K562 (cell line): ENCODE measurements around the gene TOR1AIP1. TPM values are rescaled to one million over a fixed set of nuclear protein-coding genes. Genes with fewer than 3 reads are reported as not detected.

Experiments
- DNMT1 ChIP-seq: fragments of 450-650 bp; IDR thresholded peaks from 2 replicates; pipeline ENCODE4 v1.6.1; 2016; ENCODE audit warnings: antibody characterized with exemption, mild to moderate bottlenecking
- HNRNPH1 ChIP-seq: fragments of 200-400 bp; formaldehyde crosslinking; optimal IDR thresholded peaks from 2 replicates; pipeline ENCODE3; 2017; ENCODE audit warnings: low read depth, mild to moderate bottlenecking, low read length, moderate library complexity
- JUN ChIP-seq, 2 experiments: sonication (generic) in 1 of 2; formaldehyde crosslinking in 1 of 2; IDR thresholded peaks; 2 replicates each; pipeline versions ENCODE4 v1.6.1 to v1.8.0; 2012 to 2022; ENCODE audit warnings: borderline replicate concordance in 2 of 2, mild to moderate bottlenecking in 2 of 2, improper control_type of control experiment in 1 of 2, low read depth in 1 of 2, low read length in 1 of 2, missing genetic modification reagents in 1 of 2
- PHB2 ChIP-seq: fragments of 450-650 bp; IDR thresholded peaks from 2 replicates; pipeline ENCODE4 v1.6.1; 2017; ENCODE audit warnings: low read depth
- REST ChIP-seq, 2 experiments: fragments of 450-650 bp; formaldehyde crosslinking in 1 of 2; IDR thresholded peaks; 2 replicates each; pipeline versions ENCODE4 v1.4.0 to v1.6.1; 2014 to 2020; ENCODE audit warnings: mild to moderate bottlenecking in 2 of 2, borderline replicate concordance in 1 of 2, low read depth in 1 of 2
- USF2 ChIP-seq: sonication (generic); formaldehyde crosslinking; IDR thresholded peaks from 2 replicates; pipeline ENCODE4 v1.5.0; 2020; ENCODE audit warnings: missing genetic modification reagents
- ZBTB1 ChIP-seq: sonication (generic); formaldehyde crosslinking; IDR thresholded peaks from 2 replicates; pipeline ENCODE4 v1.8.1; 2023; ENCODE audit warnings: missing genetic modification reagents, low read depth, mild to moderate bottlenecking, borderline replicate concordance
- ZNF184 ChIP-seq: sonication (generic); formaldehyde crosslinking; IDR thresholded peaks from 2 replicates; pipeline ENCODE4 v1.5.0; 2020; ENCODE audit warnings: missing genetic modification reagents
- ZNF311 ChIP-seq: fragments of 250-450 bp; sonication (Bioruptor Pico); IDR thresholded peaks from 2 replicates; pipeline ENCODE4 v1.4.0; 2020; ENCODE audit warnings: mild to moderate bottlenecking, moderate library complexity
- ZNF589 ChIP-seq: fragments of 200-800 bp; sonication (Bioruptor generic); IDR thresholded peaks from 2 replicates; pipeline ENCODE4 v1.6.1; 2016; ENCODE audit warnings: low read depth, missing genetic modification characterization, missing compliant biosample characterization
- polyA plus RNA-seq, 8 experiments: library from polyadenylated mRNA; depleted of rRNA in 4 of 8; stranded (reverse) in 5 of 8; unstranded in 3 of 8; fragments of >200 nt; fragmentation: Nextera tagmentation in 2 of 8; fragmentation: Illumina TruSeq in 1 of 8; extraction: Ambion mirVana in 2 of 8; extraction: Trizol in 1 of 8; gene quantifications; 2 replicates each; pipeline versions ENCODE4 v1.2.1 to v1.2.3, GENCODE V29; 2011 to 2014; ENCODE audit warnings: inconsistent platforms in 1 of 8, missing spikeins in 1 of 8
- total RNA-seq, 7 experiments: library from RNA; depleted of rRNA in 6 of 7; stranded (reverse); fragments of >200 nt in 6 of 7; fragmentation: Illumina TruSeq in 2 of 7; extraction: Trizol in 2 of 7; gene quantifications; 2 replicates each; pipeline versions ENCODE4 v1.2.1 to v1.2.3, GENCODE V29; 2011 to 2021; ENCODE audit warnings: low replicate concordance in 1 of 7
- TF ChIP-seq, protein P1 (sequence below): fragments of 450-650 bp; formaldehyde crosslinking; IDR thresholded peaks from 2 replicates; pipeline ENCODE4 v1.4.0; 2022; ENCODE audit warnings: missing genetic modification characterization
- TF ChIP-seq, protein P2 (sequence below), 2 experiments: IDR thresholded peaks in 1 of 2; conservative IDR thresholded peaks in 1 of 2; 2 replicates each; pipeline ENCODE4 v1.6.1; 2016; ENCODE audit warnings: low read depth in 2 of 2, mild to moderate bottlenecking in 1 of 2, missing compliant biosample characterization in 1 of 2, missing genetic modification characterization in 1 of 2, moderate library complexity in 1 of 2

TOR1AIP1 gene
- total and polyA plus RNA-seq, 9 of the 15 experiments (the other 6 are each of a cell fraction or from before 2014, with no cell fraction given) = 18.1 to 46.9 (median 35.5) TPM

GRCh38 chr1:179881642-179882252 is 338 bp upstream of the TOR1AIP1 start (continued):
- TF ChIP-seq, protein P1, sequence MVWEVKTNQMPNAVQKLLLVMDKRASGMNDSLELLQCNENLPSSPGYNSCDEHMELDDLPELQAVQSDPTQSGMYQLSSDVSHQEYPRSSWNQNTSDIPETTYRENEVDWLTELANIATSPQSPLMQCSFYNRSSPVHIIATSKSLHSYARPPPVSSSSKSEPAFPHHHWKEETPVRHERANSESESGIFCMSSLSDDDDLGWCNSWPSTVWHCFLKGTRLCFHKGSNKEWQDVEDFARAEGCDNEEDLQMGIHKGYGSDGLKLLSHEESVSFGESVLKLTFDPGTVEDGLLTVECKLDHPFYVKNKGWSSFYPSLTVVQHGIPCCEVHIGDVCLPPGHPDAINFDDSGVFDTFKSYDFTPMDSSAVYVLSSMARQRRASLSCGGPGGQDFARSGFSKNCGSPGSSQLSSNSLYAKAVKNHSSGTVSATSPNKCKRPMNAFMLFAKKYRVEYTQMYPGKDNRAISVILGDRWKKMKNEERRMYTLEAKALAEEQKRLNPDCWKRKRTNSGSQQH (CRISPR knock-in tag) = peak; percentile 65; the same call in 1 of the 2 replicates
- TF ChIP-seq, protein P2, sequence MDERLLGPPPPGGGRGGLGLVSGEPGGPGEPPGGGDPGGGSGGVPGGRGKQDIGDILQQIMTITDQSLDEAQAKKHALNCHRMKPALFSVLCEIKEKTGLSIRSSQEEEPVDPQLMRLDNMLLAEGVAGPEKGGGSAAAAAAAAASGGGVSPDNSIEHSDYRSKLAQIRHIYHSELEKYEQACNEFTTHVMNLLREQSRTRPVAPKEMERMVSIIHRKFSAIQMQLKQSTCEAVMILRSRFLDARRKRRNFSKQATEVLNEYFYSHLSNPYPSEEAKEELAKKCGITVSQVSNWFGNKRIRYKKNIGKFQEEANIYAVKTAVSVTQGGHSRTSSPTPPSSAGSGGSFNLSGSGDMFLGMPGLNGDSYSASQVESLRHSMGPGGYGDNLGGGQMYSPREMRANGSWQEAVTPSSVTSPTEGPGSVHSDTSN (CRISPR knock-in tag; IDR thresholded peaks at IDR 0.05; ENCODE audit: low read depth) = no peak
- TF ChIP-seq, protein P2 (tag; conservative IDR thresholded peaks at IDR 0.05; ENCODE audit: low read depth) = peak; percentile 36
- TF ChIP-seq REST (IDR thresholded peaks at IDR 0.05; ENCODE audit: borderline replicate concordance) (no peak), REST (CRISPR knock-in tag; IDR thresholded peaks at IDR 0.05; ENCODE audit: low read depth) (no peak; the same call in 1 of the 2 replicates), ZNF311 (CRISPR knock-in tag) (no peak), HNRNPH1 (no peak), USF2 (no peak), JUN (IDR thresholded peaks at IDR 0.05; ENCODE audit: borderline replicate concordance, low read depth, low read length) (no peak), JUN (CRISPR knock-in tag; IDR thresholded peaks at IDR 0.05; ENCODE audit: borderline replicate concordance) (no peak; the same call in 1 of the 2 replicates), DNMT1 (no peak), ZBTB1 (CRISPR knock-in tag) (no peak), ZNF589 (CRISPR knock-in tag) (no peak), ZNF184 (no peak), PHB2 (no peak)
